ENCODE data around the gene KLF13. TPM values are rescaled to one million over a fixed set of nuclear protein-coding genes. Genes with fewer than 3 reads are reported as not detected.

The KLF13 gene
- total RNA-seq, 1 donor from 2014 or later, result 44.6 TPM

- peak overlapping the region; percentile 76 for H3K4me3 Mint-ChIP-seq
- peaks cover 10% of the 10 kb centered on the region for H3K9me3 Mint-ChIP-seq
- H3K27ac Mint-ChIP-seq (ENCODE audit: unreplicated experiment), result peak overlapping the region; percentile 95
- H3K27me3 Mint-ChIP-seq (ENCODE audit: low read depth), result no peaks in the 10 kb centered on the region
- TF ChIP-seq CTCF (conservative IDR thresholded peaks at IDR 0.05), result no peak
- H3K4me1 Mint-ChIP-seq, result peaks cover 54% of the 10 kb centered on the region
- DNase-seq (ENCODE audit: low read depth, low spot score), result peak; percentile 3
- peaks cover 3% of the 10 kb centered on the region for H3K36me3 Mint-ChIP-seq (ENCODE audit: low read depth)
Observed at GRCh38 chr15:31279221-31280045, 47.2 kb upstream of the KLF13 start.

GRCh38 chr15:31280046-31280830 lies 46.4 kb upstream of the KLF13 start:
- Mint-ChIP-seq H3K4me1 (peaks cover 47% of the 10 kb centered on the region), H3K36me3 (ENCODE audit: low read depth) (peaks cover 3% of the 10 kb centered on the region), H3K9me3 (peaks cover 10% of the 10 kb centered on the region), H3K27me3 (ENCODE audit: low read depth) (no peaks in the 10 kb centered on the region), H3K4me3 (peak overlapping the region; percentile 76), H3K27ac (ENCODE audit: unreplicated experiment) (peak overlapping the region; percentile 95)
- DNase-seq (ENCODE audit: low read depth, low spot score), result peak; percentile 44
- no peak for TF ChIP-seq CTCF (conservative IDR thresholded peaks at IDR 0.05)

GRCh38 chr15:31280831-31281216 lies 45.8 kb upstream of the KLF13 start:
- peaks cover 3% of the 10 kb centered on the region for H3K36me3 Mint-ChIP-seq (ENCODE audit: low read depth)
- H3K4me1 Mint-ChIP-seq, result peaks cover 47% of the 10 kb centered on the region
- peak overlapping the region; percentile 76 for H3K4me3 Mint-ChIP-seq
- no peaks in the 10 kb centered on the region for H3K27me3 Mint-ChIP-seq (ENCODE audit: low read depth)
- peak; percentile 0 for DNase-seq (ENCODE audit: low read depth, low spot score)
- peak overlapping the region; percentile 95 for H3K27ac Mint-ChIP-seq (ENCODE audit: unreplicated experiment)
- H3K9me3 Mint-ChIP-seq, result peaks cover 10% of the 10 kb centered on the region
- TF ChIP-seq CTCF (conservative IDR thresholded peaks at IDR 0.05), result no peak

- Mint-ChIP-seq H3K27ac (ENCODE audit: unreplicated experiment) (no peak overlapping the region), H3K4me3 (no peak overlapping the region), H3K4me1 (peaks cover 40% of the 10 kb centered on the region), H3K27me3 (ENCODE audit: low read depth) (no peaks in the 10 kb centered on the region), H3K9me3 (peaks cover 13% of the 10 kb centered on the region), H3K36me3 (ENCODE audit: low read depth) (peaks cover 3% of the 10 kb centered on the region)
- no peak for TF ChIP-seq CTCF (conservative IDR thresholded peaks at IDR 0.05)
- no peak for DNase-seq (ENCODE audit: low read depth, low spot score)
Observed at GRCh38 chr15:31283043-31283442, 43.6 kb upstream of the KLF13 start.

- DNase-seq (ENCODE audit: low read depth, low spot score), result no peak
- Mint-ChIP-seq H3K9me3 (peaks cover 13% of the 10 kb centered on the region), H3K4me3 (no peak overlapping the region), H3K27me3 (ENCODE audit: low read depth) (no peaks in the 10 kb centered on the region), H3K36me3 (ENCODE audit: low read depth) (peaks cover 3% of the 10 kb centered on the region), H3K4me1 (peaks cover 14% of the 10 kb centered on the region), H3K27ac (ENCODE audit: unreplicated experiment) (no peak overlapping the region)
- no peak for TF ChIP-seq CTCF (conservative IDR thresholded peaks at IDR 0.05)
Observed at GRCh38 chr15:31285772-31286261, 40.8 kb upstream of the KLF13 start.

All from neural crest cell (in vitro differentiated cells).